ENCODE results near the gene WDR81.
"Not testable (repeated sequence)": the region's sequence is repeated elsewhere in the genome, so short reads cannot be mapped to it uniquely, and the experiment has no call there.

WDR81 gene

DNA sequence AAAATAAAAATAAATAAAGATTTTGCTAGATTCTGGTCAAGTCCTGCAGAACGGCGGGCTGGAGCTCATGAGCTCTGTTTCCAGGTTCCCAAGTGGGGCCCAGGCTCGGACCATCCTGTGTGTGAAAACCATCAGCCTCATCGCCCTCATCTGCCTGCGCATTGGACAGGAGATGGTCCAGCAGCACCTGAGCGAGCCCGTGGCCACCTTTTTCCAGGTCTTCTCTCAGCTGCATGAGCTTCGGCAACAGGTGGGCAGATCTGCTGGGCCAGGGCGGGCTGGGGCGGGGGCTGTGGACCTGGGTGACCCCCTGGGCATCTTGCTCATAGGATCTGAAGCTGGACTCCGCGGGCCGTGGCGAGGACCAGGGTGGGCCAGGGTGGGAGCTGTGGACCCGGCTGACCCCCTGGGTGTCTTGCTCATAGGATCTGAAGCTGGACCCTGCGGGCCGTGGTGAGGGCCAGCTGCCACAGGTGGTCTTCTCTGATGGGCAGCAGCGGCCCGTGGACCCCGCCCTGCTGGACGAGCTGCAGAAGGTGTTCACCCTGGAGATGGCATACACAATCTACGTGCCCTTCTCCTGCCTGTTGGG, 7.8 kb downstream of the WDR81 start:
- DNase-seq, result no peak

DNA sequence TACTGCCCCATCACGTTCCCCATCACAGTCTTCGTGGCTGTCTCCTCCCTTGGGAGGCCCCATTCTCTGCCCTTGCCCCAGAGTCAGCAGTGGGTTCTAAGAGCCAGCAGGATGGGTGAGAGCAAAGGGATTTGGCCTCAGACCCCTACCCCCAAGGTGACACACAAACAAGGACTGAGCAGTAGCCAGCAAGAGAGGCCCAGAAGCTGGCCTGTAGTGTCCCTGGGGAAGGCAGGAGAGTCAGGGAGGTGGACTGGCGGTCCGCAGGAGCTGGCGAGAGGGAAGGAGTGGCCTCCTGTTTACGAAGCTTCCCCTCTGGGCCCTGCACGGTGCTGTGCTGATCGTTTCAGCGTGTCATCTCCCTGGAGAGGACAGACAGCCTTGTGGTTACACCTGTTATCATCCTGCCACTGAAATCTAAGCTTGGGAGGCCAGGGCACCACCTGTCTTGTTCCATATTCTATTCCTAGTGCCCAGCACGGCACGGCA, 8.4 kb downstream of the WDR81 start:
- DNase-seq, result no peak

DNA sequence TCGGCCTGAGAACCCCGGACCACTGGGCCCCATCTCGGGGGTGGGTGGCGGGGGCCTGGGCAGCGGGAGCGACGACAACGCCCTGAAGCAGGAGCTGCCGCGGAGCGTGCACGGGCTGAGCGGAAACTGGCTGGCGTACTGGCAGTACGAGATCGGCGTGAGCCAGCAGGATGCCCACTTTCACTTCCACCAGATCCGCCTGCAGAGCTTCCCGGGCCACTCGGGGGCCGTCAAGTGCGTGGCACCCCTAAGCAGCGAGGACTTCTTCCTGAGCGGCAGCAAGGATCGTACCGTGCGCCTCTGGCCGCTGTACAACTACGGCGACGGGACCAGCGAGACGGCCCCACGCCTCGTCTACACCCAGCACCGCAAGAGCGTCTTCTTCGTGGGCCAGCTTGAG, 9.3 kb downstream of the WDR81 start:
- no peak for DNase-seq

DNA sequence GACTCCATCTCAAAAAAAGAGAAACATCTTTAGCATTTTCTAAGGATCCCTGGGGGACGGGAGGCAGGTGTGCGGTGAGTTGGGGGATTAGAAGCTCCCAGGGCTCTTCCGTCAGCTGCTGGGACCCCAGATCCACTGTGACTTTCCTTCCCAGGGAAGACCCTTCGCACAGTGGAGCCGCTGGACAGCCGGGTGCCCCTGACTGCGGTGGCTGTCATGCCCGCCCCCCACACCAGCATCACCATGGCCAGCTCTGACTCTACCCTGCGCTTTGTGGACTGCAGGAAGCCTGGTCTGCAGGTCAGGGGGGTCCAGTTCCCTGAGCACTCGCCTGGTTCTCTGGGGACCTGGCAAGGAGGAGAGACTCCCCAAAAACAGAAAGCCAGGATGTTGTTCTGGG, 10.9 kb downstream of the WDR81 start:
- DNase-seq, result no peak

DNA sequence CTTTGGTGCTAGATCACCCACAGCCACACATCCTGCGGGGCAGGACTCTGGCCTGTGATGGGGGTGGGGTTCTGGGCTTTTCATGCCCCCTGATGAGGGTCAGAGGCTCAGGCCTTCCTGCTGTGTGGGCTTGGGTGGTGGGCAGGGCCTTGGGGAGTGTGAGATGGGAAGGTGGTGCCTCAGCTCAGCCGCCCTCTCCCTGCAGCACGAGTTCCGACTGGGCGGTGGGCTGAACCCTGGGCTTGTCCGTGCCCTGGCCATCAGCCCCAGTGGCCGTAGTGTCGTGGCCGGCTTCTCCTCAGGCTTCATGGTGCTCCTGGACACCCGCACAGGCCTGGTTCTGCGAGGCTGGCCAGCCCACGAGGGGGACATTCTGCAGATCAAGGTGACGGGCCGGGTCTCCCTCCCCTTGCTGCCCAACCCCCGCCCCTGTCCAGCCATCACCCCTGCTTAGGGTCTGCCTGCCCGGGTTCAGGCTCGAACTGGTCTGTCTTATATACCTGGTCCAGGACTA, 11.4 kb downstream of the WDR81 start:
- no peak for DNase-seq

DNA sequence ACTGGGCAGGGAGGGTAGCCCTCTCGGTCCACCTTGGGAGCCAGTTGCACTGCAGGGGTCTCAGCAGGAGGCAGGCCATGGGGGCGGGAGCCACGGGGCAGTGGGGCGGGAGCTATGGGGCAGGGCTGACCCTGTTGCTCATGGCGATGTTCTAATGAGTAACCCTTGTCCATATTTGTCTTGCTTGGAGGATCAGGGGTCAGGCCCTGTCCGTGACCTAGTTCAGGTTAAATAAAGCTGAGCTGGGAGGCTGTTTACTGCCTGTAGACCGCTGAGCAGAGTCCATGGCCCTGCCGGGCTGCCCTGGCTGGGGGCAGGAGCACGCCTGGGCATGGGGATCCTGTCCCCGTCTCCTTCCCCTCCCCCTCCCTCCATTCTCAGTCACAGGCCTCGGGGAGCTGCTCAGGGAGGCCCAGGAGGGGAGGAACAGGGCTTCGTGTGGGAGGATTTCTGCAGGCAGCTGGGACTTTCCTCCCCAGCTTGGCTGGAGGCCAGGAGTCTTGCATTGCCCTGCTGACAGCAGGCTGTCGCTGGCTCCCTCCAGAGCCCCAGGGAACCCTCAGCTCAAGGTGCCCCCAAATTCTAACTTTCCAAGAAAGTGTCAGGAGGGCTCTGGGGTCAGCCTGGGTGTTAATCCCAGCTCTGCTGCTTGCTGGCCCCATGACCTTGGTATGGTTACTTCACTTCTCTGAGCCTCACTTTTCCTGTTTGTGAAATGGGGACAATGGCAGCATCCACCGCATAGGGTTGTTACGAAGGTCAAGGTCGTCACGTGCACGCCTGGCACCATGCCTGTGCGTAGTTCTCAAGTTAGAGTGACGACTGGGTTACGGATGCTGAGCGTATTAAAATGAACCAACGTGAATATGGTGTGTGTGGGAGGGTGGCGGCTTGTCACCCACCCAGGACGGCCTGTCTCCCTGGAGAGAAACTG, 12.1 kb downstream of the WDR81 start:
- DNase-seq, result no peak

DNA sequence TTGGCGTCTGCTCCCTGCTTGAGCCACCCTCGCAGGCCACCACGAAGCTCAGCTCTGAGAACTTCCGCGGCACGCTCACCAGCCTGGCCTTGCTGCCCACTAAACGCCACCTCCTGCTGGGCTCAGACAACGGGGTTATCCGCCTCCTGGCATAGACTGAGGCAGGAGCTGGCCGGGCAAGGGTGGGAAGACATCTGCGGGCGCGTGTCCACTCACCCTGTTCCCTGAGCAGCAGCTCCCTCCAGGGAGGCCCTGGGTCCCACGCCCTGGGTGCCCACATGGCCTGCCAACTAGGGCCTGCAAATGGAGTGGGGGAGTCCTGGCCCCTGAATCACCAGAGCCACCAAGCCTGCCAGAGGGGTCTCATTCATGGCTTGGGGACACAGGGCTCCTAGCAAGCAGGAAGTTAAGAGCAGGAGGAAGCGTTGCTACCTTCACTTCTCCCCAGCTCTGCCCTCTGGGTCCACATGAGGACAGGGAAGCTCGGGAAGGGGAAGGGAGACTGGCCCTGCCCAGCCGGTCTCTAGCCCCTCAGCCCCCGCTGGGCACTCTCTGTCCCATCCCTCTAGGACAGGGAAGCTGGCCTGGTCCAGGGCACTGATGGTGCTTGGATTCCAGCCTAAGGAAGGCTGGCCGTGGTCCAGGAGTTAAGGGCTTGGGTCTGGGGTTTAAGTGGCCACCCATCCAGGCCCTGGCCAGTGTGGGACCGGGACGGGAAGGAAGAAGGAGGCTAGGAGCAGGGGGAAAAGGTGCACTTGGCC, 13.2 kb downstream of the WDR81 start:
- no peak for DNase-seq

DNA sequence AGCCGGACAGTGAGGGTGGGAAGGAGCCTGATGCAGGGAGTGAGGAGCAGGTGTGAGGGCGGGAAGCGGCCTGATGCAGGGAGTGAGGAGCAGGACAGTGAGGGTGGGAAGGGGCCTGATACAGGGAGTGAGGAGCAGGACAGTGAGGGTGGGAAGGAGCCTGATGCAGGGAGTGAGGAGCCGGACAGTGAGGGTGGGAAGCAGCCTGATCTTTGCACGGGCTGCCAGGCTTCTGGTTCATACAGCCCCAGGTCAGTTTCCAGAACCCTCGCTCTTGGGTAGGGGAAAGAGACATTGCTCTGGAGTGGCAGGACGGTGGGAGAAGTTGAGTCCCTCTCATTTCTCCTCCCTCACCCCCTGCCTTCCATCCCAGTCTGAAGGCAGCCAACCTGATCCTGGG, 17.4 kb downstream of the WDR81 start:
- not testable (repeated sequence) for DNase-seq

DNA sequence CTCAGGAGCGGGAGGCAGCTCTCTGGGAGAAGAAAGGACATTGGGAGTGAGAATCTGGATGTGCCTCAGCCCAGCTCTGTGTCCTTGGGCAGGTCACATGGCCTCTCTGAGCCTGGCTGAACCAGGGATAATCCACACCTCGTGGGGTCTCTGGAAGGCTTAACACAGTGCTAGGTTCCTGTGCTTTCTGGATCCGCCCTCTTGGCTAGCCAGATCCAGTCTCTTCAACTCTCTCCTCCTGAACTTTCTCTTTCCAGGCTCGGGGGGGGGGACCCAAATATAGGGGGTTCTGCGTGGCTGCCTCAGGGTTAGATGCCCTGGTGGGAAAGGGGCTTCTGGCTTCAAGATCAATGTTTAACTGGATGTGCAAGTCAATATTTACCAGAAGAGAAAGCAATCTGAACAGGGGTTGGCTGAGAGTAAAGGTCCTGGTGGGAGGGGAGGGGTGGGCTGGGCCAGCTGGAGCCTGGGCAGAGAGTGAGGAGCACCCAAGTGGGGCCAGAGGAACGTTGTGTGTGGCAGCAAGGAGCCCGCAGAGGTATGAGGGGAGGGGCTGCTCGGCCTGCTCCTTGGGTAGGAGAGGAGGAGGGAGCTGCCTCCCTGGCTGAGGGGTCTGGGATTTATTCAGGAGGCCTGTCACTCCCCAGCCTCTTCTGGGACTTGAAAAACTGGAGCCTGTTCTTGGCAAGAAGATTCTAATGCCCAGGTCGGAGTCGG, 18.0 kb downstream of the WDR81 start, which contains the start of gene SERPINF2:
SERPINF2 (plus strand) TSS at position 501 of the 717 bp plus-strand sequence. CDS start 2,125 bp downstream, outside the sequence.
- DNase-seq, result no peak

DNA sequence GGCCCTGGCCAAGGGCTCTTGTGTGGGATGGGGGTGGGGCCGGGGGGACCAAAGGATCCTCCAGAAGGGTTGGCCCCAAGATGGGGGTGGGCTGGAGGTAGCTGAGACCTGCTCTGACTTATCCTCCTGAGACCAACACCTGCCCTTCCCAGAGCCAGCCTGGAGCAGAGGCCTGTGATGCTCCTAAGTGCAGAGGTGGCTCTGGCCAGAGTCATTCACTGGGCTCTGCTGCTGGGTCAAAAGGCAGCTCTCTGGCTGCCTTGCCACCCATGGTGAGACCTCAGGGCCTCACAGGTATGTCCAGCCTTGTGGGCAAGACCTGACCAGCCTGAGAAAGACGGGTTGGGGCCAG, 18.6 kb downstream of the WDR81 start:
- DNase-seq, result no peak

DNA sequence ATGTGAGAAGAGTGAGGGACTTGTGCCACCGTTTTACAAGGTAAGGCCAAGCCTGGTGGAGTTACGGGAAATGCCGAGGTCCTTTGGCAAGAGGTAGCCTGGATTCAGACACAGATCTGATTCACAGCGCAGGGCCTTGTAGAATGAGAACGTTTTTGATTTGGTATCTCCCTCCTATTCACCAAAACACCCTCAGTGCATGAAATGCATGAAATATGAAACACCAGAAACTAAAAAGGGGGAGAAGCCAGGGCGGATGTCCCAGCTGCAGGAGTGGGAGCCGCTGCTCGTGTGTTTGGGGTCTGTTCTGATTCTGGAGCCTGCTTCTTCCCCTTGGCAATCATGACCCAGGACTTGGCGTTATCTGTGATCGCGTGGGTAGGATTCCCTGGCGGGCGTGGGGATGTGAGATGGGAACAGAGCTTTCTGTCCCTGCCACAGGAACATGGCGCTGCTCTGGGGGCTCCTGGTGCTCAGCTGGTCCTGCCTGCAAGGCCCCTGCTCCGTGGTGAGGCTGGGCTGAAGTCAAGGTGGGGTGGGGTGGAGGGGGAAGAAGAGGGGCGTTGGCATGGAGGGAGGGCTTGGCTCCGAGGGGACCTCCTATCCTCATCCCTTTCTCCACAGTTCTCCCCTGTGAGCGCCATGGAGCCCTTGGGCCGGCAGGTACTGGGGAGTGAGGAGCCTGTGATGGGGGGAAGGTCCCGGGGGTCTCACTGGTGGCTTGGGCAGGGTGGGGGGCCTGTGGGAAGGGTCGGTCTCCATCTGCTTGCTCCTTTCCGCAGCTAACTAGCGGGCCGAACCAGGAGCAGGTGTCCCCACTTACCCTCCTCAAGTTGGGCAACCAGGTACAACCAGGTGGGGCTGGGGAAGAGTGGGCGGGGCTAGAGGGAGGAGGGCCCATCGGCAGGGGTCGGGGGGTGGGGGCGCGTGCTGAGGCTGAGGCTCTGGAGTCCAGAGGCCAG, 20.3 kb downstream of the WDR81 start:
- no peak for DNase-seq

DNA sequence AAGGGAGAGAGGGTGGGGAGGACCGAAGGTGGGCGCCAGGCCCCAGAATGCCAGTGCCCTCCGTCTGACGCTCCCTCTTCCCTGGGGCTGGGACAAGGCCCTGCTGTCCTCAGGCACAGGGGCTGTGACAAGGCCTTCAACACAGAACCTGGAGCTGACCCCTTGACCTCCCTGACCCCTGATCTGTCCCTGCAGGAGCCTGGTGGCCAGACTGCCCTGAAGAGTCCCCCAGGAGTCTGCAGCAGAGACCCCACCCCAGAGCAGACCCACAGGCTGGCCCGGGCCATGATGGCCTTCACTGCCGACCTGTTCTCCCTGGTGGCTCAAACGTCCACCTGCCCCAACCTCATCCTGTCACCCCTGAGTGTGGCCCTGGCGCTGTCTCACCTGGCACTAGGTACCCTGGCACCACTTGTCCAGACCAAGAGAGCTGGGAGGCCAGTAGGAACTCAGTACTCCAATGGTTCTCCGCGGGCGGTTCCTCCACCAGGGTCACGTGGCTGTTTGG, 21.1 kb downstream of the WDR81 start:
- DNase-seq, result no peak

DNA sequence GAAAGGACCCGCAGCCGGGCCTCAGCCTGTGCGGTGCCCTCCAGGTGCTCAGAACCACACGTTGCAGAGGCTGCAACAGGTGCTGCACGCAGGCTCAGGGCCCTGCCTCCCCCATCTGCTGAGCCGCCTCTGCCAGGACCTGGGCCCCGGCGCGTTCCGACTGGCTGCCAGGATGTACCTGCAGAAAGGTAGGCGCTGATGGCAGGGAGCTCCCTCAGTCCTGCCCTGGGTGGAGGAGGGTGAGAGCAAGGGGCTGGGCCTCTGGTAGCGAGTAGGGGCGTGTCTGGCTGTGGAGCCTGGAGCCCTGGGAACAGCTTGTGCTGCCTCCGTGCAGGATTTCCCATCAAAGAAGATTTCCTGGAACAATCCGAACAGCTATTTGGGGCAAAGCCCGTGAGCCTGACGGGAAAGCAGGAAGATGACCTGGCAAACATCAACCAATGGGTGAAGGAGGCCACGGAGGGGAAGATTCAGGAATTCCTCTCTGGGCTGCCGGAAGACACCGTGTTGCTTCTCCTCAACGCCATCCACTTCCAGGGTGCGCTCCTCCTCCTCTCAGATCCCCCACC, 22.6 kb downstream of the WDR81 start:
- DNase-seq, result no peak

DNA sequence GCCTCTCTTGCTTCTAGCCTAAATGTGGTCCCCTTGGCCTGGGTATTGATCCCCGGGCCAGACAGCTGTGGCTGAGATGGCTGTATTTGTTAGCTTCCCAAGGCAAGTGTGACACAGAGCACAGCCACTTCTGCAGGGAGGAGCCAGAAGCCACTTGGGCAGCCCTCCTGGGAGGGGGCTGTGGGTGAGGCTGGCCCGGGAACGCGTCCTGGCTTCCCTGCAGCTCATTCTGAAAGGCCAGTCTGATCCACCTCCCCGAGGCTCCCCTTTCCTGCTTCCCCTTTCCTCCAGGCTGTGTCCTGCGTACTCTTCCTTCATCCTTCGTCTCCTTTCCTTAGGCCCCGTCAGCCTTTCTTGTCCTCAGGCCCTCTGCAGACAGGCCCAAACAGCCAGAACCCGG, 26.1 kb downstream of the WDR81 start:
- DNase-seq, result no peak

DNA sequence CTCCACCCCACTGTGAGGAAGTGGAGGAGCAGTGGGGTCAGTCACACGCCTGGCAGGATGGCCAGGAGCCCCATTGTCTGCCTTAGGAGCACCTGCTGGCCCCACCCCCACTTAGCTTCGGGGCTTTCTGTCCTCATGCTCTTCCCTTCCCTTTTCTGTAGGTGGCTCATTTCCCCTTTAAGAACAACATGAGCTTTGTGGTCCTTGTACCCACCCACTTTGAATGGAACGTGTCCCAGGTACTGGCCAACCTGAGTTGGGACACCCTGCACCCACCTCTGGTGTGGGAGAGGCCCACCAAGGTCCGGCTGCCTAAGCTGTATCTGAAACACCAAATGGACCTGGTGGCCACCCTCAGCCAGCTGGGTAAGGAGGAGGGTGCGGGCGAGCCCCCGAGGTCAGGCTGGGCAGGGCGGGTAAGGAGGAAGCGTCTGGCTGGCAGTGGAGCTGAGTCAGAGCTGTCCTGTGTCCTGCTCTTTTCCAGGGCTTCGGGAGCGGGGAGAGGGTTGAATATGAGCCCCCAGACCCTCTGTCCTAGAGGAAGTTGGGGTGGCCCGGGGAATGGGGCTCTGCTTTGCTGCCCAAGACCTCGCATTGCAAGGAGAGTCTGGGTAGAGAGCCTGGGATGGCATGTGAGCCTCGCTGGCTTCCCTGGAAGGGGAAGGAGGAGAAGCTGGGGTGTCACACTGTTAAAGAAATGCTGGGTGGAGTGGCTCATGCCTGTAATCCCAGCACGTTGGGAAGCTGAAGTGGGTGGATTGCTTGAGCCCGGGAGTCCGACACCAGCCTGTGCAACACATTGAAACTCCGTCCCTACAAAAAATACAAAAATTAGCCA, 28.1 kb downstream of the WDR81 start:
- DNase-seq, result no peak

DNA sequence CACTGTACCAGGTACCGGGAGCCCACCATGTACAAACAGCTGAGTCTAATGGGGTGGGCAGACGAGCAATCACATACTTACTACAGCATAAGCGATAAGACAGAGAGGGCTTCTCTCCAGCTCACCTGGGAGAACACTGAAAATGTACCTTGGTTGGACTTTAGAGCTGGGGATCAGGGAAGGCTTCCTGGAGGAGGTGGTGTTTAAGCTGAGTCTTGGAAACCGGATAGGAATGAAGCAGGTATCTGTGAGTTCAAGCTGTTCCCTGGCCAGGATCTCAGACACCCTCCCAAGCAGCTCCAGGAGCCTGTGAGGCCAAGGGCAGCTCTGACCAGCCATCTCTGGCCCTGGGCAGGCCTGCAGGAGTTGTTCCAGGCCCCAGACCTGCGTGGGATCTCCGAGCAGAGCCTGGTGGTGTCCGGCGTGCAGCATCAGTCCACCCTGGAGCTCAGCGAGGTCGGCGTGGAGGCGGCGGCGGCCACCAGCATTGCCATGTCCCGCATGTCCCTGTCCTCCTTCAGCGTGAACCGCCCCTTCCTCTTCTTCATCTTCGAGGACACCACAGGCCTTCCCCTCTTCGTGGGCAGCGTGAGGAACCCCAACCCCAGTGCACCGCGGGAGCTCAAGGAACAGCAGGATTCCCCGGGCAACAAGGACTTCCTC, 29.4 kb downstream of the WDR81 start:
- no peak for DNase-seq

DNA sequence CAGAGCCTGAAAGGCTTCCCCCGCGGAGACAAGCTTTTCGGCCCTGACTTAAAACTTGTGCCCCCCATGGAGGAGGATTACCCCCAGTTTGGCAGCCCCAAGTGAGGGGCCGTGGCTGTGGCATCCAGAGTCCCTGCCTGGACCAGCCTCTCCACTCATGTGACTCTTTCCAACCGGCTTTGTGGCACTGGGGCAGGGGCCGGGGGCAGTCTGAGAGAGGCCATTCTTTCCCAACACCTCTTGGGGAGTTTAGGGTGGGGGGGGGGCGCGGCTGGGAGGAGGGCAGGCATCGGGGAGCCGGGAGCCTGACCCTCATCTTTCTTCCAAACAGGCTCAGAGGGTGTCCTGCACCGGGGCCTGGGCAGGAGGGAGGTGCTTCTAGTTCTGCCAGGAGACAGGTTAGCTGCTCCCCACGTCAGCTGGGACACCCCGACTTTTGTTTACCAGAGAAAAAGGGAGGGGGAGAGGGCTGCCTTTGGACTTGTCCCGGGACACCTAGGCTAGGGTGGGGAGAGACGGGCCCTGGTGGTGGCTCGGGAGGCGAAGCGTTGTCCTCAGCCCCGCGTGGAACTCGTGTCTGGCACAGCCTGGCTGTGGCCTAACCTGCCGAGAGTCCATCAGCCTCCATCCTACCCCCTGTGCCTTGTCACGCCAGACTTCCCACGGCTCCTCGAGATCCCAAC, 30.1 kb downstream of the WDR81 start:
- DNase-seq, result no peak

DNA sequence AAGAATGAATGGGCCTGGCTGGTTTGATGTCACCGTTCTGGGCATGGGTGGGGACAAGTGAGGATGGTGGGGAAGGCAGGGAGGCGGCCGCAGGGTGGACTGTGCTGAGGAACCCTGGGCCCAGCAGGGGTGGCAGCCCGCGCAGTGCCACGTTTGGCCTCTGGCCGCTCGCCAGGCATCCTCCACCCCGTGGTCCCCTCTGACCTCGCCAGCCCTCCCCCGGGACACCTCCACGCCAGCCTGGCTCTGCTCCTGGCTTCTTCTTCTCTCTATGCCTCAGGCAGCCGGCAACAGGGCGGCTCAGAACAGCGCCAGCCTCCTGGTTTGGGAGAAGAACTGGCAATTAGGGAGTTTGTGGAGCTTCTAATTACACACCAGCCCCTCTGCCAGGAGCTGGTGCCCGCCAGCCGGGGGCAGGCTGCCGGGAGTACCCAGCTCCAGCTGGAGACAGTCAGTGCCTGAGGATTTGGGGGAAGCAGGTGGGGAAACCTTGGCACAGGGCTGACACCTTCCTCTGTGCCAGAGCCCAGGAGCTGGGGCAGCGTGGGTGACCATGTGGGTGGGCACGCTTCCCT, 30.8 kb downstream of the WDR81 start:
- DNase-seq, result no peak
